ENCODE measurements around the gene RHO.

RHO gene

DNA sequence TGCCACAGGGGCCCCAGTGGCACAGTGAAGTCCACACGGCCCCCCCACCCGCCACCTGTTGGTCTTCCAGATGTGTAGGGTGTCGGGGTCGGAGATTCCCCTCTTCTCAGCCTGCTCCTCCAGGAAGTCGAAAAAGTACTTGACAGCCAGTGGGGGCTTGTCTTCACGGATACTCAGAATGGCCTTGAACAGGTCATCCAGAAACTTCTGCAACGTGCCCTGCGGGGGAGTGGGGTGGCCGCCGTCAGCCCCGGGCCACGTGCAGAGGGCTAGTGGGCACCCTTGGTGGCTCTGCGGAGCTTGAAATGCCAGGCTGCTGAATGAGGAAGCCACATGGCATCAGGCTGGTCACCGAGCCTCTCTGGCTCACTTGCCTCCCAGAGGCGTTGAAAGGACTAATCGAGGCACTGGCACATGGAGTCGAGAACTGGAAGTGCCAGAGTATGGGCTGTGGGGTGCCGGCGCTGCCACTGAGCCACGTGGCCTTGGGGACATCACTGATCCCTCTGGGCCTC, 31.2 kb downstream of the RHO start:
- no peak for DNase-seq (ENCODE audit: low read depth in 2 of 2)

DNA sequence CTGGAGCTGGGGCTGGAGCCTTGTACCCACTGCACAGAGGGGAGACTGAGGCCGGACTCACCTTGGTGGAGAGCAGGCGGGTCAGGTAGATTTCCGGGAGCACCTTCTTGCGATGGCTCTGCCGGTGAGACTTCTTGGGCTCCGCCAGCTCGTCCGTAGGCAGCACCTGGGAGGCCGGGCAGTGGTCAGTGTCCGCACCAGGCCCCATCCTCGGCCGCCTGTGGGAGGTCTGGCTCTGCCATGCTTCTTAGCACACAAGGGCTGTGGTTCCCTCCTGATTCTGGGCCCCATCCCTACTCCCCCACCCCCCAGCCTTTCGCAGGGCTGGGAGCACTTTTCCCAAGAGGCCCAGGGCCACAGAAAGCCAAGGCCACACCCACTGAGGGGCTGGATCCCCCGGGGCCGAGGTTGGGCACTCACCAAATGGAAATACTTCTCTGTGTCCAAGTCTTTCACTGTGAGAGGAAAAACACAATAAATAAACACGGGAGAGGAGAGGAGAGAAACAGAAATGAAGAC, 31.9 kb downstream of the RHO start:
- no peak for DNase-seq (ENCODE audit: low read depth in 2 of 2)

DNA sequence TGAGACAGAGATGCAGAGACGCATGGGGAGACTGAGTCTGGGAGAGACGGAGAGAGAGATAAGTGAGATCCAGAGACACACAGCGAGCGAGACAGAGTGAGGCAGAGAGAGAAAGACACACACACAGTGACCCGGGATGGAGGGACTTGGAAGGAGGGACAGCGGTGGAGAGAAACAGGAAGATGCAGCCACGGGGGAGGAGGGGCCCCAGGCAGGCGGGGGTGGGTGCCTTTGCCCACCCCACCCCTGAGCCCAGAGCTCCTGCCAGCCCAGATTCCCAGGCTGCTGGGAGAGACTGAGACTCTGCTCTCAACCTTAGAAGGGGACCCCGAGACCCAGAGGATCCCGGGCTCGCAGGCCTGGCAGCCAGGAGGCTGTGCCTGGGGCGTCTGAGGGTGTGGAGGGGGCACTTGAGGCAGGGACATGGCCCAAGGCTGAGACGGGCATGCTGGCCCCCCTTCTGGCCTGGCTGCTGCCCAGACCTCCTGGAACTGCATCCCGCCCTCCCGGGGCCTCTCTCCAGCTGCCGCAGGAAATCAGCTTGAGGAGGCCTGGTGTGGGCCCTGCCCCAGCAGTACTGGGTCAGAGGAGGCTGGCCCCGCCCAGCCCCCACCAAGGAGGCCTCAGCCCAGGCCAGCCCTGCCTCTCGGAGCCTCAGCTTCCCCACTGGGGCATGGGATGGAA, 32.6 kb downstream of the RHO start:
- DNase-seq (ENCODE audit: low read depth in 2 of 2), result no peak

DNA sequence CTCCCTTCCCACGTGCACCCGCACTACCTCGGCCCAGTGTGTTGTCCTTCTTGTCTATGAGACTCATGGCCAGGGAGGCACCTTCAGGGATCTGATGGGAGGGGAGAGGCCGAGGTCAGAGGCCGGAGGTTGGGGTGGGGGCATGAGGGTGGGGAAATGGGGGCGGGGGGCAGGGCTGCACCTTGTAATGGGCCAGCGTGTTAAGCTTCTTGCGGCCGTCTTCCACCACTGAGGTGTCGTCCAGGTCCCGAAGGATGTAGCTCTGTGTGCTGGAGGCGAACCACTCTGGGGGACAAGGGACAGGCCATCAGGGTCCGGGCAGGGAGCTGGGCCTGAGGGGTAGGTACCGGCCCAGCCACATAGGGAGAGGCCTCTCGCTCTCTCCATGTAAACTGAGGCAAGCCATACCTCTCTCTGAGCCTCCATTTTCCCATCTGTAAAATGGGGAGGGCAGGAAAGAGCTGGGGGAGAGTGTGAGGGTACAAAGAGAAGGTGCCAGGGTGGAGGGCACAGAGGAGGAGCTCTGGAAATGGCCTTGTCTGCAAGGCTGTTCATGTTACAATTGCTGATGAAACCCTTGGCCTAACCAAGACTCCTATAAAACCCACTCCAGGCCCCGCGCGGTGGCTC, 33.3 kb downstream of the RHO start:
- no peak for DNase-seq (ENCODE audit: low read depth in 2 of 2)

DNA sequence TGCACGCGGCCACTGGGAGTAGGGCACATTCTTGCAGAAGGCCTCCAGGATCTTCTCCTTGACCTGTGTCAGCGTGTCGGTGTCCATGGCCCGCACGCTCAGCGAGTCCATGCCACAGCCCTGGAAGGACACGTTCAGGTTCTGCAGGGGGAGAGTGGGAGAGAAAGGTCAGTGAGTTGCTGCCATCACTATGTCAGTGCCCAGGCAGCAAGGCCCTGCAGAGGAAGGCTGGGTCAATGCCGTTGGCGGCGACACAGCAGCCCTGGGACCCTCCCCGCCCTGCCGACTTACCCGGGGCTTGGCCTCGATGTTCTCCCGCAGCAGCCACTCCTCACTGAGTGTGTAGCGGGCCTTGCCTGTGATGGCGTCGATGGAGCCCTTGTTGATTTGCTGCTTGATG, 34.4 kb downstream of the RHO start:
- no peak for DNase-seq (ENCODE audit: low read depth in 2 of 2)

DNA sequence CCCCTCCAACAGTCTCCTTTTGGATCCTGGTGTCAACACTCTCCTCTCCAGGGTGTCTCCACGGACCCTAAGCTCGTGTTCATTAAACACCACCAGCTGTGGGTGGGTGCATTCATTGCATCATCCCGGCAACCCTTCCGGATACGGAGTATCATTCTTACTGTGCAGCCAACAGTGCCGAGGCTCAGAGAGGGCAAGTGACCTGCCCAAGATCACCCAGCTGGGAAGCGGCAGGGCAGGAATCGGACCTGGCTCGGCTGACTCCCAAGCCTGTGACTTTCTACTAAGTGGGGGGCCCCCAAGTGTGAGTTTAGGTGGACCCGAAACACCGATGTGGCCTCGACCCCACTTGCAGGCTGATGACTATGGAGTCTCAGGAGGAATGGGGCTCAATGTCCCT, 34.9 kb downstream of the RHO start:
- DNase-seq (ENCODE audit: low read depth in 2 of 2), result no peak

DNA sequence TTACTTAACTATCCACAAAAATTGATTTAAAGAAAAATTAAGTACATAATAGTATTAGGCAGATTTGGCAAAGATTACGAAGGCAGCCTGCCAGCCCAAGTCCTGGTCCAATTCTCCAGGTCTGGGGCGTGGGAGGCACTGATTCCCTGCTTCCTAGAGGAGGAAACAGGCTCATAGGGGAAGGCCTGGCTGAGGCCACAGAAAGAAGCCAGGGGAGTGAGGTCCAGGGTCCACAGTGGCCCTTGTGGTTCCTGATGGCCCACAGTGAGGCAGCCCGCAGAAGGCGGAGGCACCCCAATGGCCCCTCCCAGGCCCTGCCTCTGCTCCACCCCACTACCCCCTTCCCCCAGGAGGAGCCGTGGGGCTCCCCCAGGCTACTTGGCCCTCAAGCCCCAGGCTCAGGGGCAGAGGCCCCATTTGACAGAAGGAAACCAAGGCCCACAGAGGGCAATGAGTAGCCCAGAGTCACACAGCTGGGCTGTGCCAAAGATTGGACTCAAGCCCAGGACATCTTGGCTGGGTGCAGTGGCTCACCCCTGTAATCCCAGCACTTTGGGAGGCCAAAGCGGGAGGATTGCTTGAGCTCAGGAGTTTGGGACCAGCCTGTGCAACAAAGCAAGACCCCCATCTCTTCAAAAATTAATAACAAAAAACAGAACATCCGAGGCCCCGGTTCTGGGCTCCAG, 35.6 kb downstream of the RHO start:
- no peak for DNase-seq (ENCODE audit: low read depth in 2 of 2)

DNA sequence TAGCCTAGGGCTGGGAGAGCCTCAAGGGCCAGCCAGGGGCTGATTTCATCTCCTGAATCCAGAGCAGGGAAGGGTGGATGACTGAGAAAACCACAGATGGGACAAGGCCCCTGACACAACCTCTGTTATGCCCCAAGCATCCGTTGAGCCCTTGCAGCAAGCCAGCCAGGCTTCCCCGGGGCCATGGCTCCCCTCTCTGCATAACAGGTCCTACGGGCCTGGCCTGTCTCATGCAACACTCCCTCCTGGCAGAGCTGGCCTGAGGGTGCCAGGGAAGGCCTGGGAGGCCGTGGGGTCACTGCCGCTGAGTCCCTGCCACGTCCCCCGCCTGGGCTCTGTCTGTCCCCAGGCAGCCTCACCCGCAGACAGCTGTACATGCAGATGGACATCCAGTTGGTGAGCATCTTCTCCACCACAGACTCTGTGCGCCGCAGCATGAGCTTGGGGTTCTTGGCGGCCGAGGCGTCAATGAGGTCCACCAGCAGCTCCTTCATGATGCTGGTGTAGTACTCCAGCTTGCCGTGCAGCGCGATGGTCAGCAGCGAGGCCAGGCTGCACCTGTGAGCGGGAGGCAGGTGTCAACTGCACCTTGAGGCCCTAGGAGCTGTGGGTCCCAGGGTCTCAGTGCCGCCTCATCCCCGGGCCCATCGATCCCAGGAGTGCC, 36.7 kb downstream of the RHO start:
- DNase-seq (ENCODE audit: low read depth in 2 of 2), result no peak

DNA sequence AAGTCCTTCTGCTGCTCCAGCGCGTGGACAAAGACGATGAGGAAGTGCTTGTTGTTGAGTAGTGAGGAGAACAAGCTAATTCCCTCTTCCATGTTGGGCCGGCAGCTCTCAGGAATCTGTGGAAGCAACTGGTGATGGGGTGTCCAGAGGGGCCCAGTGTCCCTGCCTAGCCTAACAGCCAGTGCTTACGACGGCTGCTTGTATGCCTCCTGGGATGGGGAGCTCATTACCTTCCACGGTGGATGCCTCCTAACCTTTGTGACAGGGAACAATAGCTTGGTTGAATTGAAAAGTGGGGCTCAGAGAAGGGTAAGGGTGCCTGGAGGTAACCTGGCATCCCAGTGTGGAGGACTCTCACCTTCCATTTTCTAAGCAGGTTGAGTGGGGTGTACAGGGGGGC, 37.5 kb downstream of the RHO start:
- no peak for DNase-seq (ENCODE audit: low read depth in 2 of 2)

DNA sequence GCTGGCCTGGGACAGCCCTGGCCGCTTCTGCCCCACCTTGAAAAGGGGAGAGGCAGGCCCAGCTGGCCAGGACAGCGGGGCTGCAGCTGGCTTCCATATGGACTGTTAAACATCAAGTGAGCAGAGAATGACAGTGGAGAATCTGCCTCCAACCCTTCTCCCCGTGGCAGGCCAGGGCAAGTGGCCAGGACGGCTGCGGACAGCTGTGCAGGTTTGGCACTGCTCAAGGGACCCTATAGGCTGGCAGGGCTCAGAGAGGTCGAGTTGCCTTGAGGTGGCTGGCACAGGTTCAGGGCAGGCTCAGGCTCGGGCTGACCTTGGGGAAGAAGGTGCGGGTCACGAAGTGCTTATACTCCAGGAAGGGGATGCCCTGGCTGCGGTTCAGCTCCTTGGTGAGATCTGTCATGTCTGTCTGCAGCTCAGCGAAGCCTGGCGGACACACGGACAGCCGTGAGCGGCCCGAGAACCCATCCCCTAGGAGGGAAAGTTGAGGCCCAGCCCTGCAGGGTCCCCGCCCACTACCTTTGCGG, 38.8 kb downstream of the RHO start:
- no peak for DNase-seq (ENCODE audit: low read depth in 2 of 2)

DNA sequence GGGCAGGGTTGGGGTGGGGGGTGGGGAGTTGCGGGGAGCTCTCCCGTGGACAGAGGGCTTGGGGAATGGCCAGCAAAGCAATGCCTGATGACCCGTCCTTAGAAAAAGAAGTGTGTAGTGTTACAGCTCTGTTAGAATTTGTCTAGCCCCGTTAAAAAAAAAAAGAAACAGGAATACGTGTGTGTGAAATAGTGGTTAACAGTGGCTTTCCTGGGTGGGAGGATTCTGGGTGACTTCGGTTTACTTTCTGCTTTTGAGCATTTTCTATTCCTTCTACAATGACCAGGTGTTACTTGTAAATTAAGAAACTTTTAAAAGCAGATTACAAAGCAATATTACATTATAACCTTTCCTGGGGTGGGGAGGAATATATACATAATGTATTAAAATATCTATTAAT, 39.5 kb downstream of the RHO start:
- DNase-seq (ENCODE audit: low read depth in 2 of 2), result no peak

DNA sequence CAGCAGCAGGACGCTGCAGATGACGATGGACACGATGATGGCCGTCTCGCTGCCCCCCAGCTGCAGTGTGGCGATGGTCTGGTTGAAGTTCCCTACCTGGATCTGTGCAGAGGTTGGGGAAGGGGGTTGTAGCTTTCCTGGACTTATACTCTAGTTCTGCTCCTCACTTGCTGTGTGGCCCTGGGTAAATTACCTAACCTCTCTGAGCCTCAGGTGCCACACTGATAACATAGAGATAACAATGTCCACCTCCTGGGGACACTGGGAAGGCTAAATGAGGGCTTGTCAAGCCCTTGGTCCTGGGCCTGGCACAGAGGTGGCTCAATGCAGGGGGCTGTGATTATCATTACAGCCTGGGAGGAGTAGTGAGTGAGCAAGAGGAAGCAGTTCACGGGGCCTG, 41.4 kb downstream of the RHO start:
- DNase-seq (ENCODE audit: low read depth in 2 of 2), result no peak

DNA sequence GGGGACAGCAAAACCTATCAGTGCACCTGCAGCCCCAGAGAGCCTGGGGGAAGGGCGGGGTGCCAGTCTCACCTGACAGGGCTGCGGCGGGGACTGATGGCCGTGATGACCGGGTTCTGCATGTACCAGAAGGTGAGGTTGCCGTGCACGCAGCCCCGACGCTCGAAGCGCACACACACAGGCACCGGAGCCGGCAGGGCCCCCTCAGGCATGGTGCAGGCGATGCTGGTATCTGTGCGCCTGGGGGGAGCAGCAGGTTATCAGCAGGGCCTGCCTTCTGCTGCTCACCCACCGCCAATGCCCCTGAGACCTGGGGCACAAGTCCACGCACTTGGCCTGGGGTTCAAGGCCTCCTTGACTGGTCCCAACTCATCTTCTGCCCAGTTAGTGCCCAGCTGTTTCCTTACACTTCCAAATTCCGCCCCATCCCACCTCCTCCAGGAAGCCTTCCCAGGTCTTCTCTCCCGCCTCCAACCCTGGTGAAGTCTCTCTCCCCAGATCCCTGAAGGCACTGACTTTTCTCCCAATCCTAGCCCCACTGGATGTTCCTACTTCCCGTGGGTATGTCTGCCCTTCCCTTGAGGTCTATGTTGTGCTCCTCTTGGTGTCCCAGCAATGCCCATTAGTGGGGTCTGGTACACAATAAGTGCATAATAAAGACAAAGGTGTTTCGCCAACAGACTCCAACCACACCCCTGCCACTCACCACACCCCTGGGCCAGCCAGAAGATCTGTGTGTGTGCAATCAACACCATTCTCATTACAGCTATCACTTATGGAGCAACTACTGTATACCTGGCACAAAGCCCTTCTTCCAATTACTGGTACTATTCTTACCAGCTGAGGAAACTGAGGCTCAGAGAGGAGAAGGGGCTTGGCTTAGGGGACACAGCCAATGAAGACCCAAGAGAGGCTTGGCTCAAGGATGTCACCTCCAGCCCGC, 43.4 kb downstream of the RHO start:
- DNase-seq (ENCODE audit: low read depth in 2 of 2), result no peak

DNA sequence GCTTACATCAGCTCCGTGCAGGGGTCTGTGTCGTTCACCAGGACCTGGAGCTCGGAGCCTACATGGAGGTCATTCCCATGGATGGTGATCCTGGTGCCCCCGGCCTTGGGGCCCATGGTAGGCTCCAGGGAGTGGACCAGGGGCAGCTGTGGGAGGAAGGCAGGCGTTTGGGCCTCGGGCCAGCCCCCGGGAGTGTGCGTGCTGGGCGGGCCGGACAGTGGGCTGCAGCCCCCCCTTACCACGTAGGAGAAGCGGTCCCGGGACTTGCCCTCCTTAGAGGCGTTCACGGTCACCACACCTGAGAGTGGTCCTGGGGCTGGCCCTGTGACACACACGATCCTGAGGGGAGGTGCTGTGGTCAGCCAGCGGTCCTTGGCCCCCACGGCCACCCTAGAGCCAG, 44.2 kb downstream of the RHO start:
- DNase-seq (ENCODE audit: low read depth in 2 of 2), result no peak

DNA sequence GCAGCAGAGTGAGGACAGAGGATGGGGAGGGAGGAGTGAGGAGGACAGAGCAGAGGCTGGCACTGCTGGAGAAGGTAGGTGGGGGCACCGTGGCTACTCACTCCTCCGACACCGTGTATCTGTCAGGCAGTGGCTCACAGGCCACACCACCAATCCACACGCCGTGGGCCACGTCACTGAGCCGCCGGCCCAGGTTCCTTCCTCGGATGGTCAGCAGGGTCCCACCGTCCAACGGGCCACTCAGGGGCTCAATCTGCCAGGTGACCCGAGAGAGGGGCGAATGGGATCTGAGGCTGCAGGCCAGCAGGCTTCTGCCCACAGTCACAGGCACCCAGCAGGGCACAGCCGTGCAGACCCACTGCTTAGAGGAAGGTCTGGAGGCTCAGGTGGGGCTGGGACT, 45.1 kb downstream of the RHO start:
- DNase-seq (ENCODE audit: low read depth in 2 of 2), result no peak

DNA sequence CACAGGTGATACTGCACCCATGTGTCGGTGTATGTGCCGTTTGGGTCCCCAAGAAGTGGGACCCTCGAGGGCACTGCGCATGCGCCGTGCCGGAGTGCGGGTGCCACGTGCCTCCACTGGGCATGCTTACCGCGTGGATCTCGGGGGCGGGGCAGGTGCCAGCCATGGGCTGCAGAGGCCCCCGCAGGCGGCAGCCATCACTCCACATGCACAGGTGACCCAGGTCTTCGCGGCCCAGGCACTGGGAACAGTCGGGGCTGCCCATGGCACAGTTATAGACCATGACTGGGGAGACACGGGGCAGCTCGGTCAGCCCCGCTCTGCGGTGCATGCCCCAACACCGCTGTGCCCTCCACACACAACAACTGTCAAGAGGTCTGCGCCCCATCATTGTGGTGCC, 45.8 kb downstream of the RHO start:
- no peak for DNase-seq (ENCODE audit: low read depth in 2 of 2)

DNA sequence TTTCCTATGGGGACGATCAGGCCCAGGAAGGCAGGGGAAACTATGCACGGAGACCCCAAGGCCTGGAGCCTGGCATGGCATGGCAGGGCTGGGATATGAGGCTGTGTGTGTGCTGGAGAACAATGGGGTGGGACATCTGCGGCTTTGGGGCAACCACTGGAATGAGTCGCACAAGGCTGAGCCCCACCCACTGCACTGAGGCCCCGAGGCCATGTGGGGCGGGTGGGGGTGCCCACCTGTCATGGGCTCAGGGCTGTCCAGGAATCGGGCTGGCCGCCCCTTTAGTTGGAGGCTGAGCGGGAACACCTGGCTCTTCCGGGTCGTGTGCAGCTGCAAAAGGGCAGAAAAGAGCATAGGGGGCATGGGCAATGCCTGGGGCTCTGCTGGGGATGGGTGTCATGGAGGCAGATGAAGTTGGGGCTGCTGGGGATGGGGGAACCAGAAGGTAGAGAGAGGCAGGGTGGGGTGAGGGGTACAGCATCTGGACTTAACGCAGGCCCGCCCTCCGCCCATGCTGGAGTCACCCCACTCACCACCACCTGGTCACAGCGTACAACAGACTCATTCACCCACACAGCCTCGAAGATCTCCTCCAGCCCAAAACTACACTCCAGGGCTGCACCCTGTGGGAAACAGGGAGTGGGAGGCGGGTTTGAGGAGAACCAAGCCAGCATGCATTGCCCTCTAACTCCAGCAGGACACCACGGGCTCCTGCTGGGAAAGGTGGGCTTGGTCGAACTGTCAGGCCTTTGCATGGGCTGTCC, 47.0 kb downstream of the RHO start:
- no peak for DNase-seq (ENCODE audit: low read depth in 2 of 2)

DNA sequence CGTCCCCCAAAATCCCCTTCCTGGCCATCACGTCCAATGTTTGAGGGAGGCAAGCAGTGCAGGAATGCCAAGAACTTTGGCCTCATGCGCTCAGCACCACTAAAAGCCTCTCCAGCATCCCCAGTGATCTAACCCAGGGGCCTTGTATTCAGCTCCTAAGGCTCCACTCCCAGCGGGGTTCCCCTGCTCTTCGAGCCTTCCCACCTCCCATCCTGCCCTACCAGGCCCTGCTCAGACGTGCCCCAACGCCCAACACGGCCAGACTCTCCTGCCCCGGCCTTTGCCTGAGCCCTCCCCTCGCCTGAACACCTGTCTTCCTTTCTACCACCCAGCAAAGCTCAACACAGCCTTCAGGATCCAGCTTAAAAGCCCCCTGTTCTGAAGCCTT, 47.6 kb downstream of the RHO start:
- no peak for DNase-seq (ENCODE audit: low read depth in 2 of 2)

DNA sequence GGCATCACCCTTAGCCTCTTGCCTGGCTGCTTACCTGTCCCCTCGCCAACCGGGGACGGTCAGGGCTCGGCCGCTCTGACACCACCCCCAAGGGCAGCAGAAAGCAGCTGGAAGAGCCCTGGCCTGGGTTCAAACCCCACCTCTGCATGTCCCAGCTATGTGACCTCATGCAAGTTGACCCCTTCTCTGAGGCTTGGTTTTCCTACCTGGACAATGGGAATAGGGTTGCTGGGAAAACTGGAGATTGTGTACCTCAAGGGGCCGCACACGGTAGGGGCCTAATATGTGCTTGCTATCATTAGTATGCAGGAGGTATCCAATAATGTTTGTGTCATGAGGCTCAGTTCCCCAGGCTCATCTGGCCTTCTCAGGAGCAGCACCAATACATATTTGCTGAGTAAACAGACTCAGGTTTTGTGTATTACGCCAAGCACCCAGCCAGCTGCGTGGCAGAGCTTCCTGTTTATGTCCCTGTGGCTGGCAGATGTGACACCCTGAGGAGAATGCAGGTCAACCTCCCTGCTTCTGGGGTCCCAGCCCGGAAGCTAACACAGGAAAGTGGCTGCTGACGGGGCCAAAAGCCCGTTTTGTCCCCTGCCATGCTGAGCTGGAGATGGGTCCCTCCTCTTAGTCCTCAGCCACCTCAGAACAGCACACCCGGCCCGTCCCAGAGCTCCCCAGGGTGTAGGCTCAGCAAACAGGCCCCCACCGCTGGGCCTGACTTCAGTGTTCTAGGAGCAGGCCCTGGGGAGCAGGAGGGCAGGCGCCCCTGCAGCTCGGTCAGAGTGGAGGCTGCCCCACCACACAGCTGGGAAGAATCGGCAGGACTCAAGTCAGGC, 48.3 kb downstream of the RHO start:
- peak; percentile 28 to 51 for DNase-seq (ENCODE audit: low read depth in 2 of 2)
